GM12874 (cell line): ENCODE measurements around the gene TMEM43.

Experiments used
- TF ChIP-seq, protein P1 (sequence below): IDR thresholded peaks from 2 replicates; pipeline ENCODE4 v1.5.1; 2011; ENCODE audit warnings: low read depth, mild to moderate bottlenecking, control low read depth, low read length, moderate library complexity; ENCODE audit not compliant: insufficient read depth

TMEM43 gene

DNA sequence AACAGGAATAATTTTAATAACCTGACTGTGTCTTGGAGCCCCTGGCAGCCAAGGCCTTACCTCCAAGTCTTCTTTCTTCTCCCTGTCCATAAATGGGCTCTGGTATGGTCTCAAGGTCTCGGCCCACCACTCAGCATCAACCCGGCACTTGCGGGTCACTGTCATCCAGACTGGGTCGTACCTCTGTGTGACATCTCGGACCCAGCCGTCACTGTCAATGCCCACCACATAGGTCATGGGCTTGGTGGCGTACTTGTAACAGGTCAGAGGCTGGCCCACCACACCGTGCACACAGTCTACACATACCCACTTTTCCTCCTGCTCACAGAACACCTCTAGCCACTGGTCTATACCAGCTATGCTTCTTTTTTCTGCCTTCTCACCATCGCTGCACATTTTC is 33.1 kb downstream of the TMEM43 start:
- TF ChIP-seq, protein P1, sequence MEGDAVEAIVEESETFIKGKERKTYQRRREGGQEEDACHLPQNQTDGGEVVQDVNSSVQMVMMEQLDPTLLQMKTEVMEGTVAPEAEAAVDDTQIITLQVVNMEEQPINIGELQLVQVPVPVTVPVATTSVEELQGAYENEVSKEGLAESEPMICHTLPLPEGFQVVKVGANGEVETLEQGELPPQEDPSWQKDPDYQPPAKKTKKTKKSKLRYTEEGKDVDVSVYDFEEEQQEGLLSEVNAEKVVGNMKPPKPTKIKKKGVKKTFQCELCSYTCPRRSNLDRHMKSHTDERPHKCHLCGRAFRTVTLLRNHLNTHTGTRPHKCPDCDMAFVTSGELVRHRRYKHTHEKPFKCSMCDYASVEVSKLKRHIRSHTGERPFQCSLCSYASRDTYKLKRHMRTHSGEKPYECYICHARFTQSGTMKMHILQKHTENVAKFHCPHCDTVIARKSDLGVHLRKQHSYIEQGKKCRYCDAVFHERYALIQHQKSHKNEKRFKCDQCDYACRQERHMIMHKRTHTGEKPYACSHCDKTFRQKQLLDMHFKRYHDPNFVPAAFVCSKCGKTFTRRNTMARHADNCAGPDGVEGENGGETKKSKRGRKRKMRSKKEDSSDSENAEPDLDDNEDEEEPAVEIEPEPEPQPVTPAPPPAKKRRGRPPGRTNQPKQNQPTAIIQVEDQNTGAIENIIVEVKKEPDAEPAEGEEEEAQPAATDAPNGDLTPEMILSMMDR: no peak

DNA sequence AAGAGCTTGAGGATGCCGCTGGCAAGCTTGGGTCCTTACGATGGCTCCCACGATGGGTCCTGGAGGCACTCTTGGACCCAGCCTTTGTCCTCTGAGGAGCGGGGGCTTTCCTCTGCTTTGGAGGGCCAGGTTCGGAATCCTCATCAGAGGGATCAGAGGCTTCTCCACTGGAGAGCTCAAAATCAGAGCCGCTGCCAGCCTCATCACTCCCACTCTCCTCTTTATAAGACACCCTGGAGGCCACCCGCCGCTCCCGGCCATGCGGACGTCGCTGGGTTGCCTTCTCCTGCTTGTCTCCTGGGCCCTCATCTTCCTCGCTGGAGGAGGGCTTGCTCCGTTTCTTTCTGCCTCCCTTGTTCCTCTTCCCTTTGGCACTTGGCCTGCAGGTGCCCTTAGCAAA is 33.5 kb downstream of the TMEM43 start:
- TF ChIP-seq, protein P1: no peak

DNA sequence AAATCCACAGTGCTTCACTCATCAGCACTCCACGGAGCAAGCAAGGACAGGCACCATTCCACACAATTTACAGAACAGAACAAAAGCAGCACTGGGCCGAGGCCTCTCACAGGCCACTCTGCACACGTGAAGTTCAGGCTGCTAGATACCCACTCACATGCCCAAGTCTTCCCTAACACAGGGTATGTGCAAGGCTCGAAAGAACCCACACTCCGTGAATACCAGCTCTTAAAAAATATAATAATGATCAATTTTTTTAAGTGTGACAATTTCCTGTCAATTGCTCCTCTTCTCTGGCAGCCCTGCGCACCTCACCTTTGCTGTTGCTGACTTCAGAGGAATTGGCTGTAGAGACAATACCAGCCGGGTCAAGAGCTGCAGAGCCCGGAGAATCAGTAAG is 34.6 kb downstream of the TMEM43 start:
- TF ChIP-seq, protein P1: no peak

DNA sequence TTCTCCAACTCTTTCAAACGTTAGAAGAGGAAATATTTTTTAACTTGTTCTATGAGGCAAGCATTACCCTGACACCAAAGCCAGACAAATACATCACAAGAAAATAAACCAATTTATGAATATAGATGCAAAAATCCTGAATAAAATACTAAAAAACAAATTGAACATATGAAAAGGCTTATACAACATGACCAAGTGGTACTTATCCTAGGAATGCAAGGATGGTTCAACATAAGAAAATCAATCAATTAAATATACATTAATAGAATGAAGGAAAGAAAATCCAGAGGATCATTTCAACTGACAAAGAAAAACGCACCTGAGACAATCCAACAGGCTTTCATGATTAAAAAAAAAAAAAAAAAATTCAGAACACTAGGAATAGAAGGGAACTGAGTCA is 36.4 kb downstream of the TMEM43 start:
- TF ChIP-seq, protein P1: no peak

DNA sequence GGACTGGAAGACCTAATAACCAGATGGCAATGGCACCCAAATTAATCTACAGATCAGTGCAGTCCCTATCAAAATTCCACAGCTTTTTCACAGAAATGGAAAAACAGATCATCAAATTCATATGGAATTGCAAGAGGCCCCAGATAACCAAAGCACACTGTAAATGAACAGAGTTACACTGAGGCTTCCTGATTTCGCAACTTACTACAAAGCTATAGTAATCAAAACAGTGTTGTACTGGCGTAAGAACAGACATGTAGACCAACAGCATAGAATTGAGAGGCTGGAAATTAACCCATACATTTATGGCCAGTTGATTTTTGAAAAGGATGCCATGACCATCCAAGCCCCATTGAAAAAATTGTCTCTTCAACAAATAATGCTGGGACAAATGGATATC is 37.3 kb downstream of the TMEM43 start:
- TF ChIP-seq, protein P1: no peak

DNA sequence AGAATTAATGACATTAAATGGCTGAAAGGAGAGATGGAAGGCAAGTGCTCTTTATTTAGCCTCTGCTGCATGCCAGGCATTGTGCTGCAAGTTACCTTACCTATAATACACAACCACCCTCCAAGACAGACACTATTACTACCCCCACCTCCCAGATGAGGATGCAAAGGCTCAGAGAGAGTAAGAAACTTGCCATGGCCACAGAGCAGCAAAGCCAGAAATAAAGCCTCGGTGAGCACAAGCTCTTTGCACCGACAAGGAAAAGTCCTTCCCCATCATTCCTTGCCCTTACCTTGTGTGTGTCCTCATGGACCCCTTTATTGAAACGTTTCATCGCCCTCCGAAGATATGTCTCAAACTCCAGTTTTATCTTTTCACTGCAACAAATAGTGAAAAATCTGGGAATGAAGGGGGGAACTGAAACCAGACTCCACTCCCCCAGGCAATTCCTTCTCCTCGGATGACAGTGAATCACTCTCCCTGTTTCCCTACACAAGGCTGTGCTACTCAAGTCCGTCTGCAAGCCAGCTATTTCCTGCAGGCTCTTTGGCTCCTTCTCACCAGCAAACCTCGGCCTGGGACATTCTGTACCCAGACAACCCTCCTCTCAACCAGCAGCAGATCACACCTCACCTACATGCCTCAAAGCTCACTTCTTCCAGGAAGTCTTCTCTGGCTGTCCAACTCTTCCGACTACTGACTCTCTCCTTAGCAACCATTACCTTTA is 42.2 kb downstream of the TMEM43 start:
- TF ChIP-seq, protein P1: no peak

DNA sequence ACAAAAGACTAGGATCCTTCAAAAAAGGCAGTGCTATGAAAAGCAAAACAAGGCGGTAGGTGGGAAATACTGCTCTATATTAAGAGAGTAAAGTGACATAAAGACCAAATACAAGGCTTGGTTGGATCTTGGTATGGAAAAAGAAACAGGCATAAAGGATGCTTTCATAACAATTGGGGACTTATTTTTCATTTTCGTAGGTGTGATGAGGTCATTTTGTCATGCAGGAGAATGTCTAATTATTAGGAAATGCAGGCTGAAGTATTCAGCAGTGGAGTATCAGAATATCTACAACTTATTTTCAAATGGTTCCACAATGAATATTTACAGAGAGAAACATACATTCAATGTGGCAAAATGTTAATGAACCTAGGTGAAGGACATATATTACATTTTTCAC is 44.6 kb downstream of the TMEM43 start:
- TF ChIP-seq, protein P1: no peak

DNA sequence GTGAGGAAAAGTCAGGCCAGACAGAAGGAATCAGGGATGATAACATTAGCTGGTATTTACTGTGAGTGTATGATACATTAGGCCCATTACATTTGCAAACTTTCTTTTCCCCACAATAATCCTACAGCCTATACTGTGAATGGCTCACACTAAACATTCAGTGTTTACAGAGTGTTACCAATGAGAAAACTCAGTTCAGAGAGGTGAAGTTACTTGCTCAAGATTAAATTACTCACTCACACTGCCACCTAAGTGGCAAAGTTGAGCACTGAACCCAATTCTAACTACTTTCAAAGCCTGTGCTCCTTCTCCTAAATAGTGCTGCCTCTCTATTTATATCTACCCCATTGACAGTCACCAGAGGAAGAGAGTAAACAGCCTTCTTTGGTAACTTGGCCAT is 45.0 kb downstream of the TMEM43 start:
- TF ChIP-seq, protein P1: no peak
